ENCODE results near the gene ZNF280B. TPM values are rescaled to one million over a fixed set of nuclear protein-coding genes. Genes with fewer than 3 reads are reported as not detected.
A peak's percentile ranks its signal among the peaks of the same experiment; 100 is the strongest.

ZNF280B gene
- total and polyA plus RNA-seq, 2 of the 13 experiments (the other 11 are each of a cell fraction or from before 2014, with no cell fraction given), result 3.7 to 3.9 TPM

DNA sequence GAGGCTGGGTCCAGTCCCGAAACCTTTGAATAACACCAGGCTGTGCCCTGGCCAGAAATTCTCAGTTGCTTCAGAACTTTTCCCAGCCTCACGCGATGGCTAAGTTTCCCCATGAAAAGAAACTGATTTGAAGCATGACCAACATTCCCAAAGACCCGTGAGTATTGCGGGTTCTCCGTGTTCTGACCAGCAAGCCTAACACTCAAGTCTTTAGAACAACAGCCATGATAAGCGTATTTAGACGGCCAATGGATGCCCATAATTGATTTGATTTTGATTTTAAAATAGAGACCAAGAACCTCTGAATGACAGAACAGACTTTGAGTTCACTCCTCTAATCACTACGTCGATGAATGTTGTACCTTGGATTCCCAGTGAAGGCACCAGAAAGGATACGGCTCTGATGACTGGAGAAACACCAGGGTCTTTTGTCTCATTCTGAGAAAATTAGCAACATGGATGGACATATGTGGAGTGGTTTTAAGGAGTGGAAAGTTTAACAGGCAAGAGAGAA is 43.9 kb downstream of the ZNF280B start:
- intact Hi-C loops (cut with micrococcal nuclease; ENCODE audit: unreplicated experiment), result loop anchor here (1.0 to 10.0 kb wide), 2 partner anchors 88 to 120 kb away; no protein-coding TSS in a partner anchor

DNA sequence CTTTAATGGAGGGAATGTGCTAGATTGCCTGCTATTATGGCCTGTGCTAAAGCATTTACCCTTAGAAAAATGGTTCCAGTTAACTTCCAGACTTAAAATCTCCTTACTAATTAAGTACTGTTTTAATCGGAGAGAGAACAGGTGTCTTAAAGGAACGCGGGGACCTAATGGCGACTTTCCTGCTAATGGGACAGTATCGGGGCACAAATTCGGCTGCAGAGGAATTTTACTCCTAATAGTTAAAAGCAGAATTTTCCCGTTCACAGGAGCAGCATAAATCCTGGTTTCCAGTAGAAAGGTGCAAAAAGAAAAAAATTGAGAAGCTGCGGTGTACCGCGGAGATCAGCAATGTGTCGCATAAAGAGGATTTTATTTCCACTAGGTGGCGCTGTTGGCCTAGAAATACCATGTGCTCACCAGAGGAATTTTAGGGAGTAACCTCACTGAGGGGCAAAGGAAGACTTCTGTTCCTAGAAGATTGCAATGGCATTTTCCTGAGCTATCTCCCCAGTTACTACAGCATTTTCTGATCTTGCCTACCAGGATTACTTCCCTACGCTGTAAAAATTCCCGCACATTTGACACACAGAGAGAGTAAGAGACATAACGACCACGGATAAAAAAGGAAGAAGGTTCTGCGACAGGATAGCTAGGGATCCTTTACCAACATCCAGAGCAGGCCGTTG is 44.5 kb downstream of the ZNF280B start:
- Histone ChIP-seq H3K9ac (ENCODE audit: insufficient read depth, low read depth, low read length) (no peak overlapping the region), H3K4me2 (ENCODE audit: low read depth, low read length) (no peak overlapping the region), H3K36me3 (replicated peaks in 1 of 2; ENCODE audit: control insufficient read depth in 1 of 2, insufficient read depth in 2 of 2, low read length in 2 of 2) (no peaks in the 10 kb centered on the region), H3K4me3 (replicated peaks in 1 of 3; ENCODE audit: insufficient read depth in 1 of 3, low read depth in 2 of 3, low read length in 3 of 3) (no peak overlapping the region), H3K79me2 (ENCODE audit: insufficient read depth, low read length) (no peaks in the 10 kb centered on the region), H4K20me1 (ENCODE audit: insufficient read depth, low read length) (no peaks in the 10 kb centered on the region), H3K9me3 (ENCODE audit: low read length) (peaks cover 10% of the 10 kb centered on the region), H2AFZ (ENCODE audit: low read length) (no peak overlapping the region), H3K27me3 (ENCODE audit: control insufficient read depth in 1 of 2, insufficient read depth in 2 of 2, low read length in 2 of 2) (peaks cover 0 to 6% of the 10 kb centered on the region in 2 experiments; a peak in 1 of 5 replicates), H3K4me1 (ENCODE audit: insufficient read depth, low read length) (no peaks in the 10 kb centered on the region), H3K27ac (ENCODE audit: extremely low read length, insufficient read depth, low read length) (no peak overlapping the region)
- peak; percentile 62 for DNase-seq (ENCODE audit: low spot score)
- 13% methylated on average over 18 of the region's 18 CpGs for WGBS (ENCODE audit: low lambda C conversion rate)
- peak; percentile 84 for FAIRE-seq
- BruUV-seq (replicated peaks), result no TSS peak
- intact Hi-C loops (cut with micrococcal nuclease; ENCODE audit: unreplicated experiment), result loop anchor here (1.0 to 10.0 kb wide), 2 partner anchors 88 to 121 kb away; no protein-coding TSS in a partner anchor
- ChIA-PET POLR2A (no interaction called here), CTCF (ENCODE audit: low intra/inter-chr PET ratio, low total read pairs) (interaction anchor here (0.8 to 2.0 kb wide), 5 partner anchors 44 to 123 kb away, joined by 3 to 14 read pairs (median 7); partner anchors contain the start of genes PRAME and ZNF280B)
- ATAC-seq, result peak; percentile 78
- in situ Hi-C loops (cut with HindIII; ENCODE audit: extremely low pct_ligation_motif_present, low pct_unique_long_range_greater_than_20kb), result loop anchor here (5.0 kb wide), 1 partner anchor 88 kb away; no protein-coding TSS in a partner anchor
- TF ChIP-seq, protein P1, sequence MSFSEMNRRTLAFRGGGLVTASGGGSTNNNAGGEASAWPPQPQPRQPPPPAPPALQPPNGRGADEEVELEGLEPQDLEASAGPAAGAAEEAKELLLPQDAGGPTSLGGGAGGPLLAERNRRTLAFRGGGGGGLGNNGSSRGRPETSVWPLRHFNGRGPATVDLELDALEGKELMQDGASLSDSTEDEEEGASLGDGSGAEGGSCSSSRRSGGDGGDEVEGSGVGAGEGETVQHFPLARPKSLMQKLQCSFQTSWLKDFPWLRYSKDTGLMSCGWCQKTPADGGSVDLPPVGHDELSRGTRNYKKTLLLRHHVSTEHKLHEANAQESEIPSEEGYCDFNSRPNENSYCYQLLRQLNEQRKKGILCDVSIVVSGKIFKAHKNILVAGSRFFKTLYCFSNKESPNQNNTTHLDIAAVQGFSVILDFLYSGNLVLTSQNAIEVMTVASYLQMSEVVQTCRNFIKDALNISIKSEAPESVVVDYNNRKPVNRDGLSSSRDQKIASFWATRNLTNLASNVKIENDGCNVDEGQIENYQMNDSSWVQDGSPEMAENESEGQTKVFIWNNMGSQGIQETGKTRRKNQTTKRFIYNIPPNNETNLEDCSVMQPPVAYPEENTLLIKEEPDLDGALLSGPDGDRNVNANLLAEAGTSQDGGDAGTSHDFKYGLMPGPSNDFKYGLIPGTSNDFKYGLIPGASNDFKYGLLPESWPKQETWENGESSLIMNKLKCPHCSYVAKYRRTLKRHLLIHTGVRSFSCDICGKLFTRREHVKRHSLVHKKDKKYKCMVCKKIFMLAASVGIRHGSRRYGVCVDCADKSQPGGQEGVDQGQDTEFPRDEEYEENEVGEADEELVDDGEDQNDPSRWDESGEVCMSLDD (CRISPR knock-in tag; IDR thresholded peaks at IDR 0.05; ENCODE audit: borderline replicate concordance), result no peak
- TF ChIP-seq RAD21 (CRISPR knock-in tag; IDR thresholded peaks at IDR 0.05) (peak; percentile 73; the same call in 1 of the 2 replicates), TEAD3 (CRISPR knock-in tag; optimal IDR thresholded peaks at IDR 0.05; ENCODE audit: borderline replicate concordance) (peak; percentile 21), SMC3 (IDR thresholded peaks at IDR 0.05; ENCODE audit: low read length) (peak; percentile 81), MEIS2 (CRISPR knock-in tag; IDR thresholded peaks at IDR 0.05) (no peak), ZNF652 (CRISPR knock-in tag; IDR thresholded peaks at IDR 0.05; ENCODE audit: borderline replicate concordance, low read depth) (no peak), NAIF1 (CRISPR knock-in tag; IDR thresholded peaks at IDR 0.05; ENCODE audit: borderline replicate concordance) (no peak), PAWR (CRISPR knock-in tag; IDR thresholded peaks at IDR 0.05; ENCODE audit: borderline replicate concordance) (no peak), CHD2 (IDR thresholded peaks at IDR 0.05; ENCODE audit: low read depth, low read length) (no peak), KDM5B (CRISPR knock-in tag; IDR thresholded peaks at IDR 0.05; ENCODE audit: borderline replicate concordance) (no peak), ZNF773 (CRISPR knock-in tag; IDR thresholded peaks at IDR 0.05; ENCODE audit: borderline replicate concordance) (no peak)

More for the DNA sequence above, 43.9 kb downstream of the ZNF280B start:
- ChIA-PET CTCF (ENCODE audit: low intra/inter-chr PET ratio, low total read pairs) (interaction anchor here (1.3 to 2.0 kb wide), 4 partner anchors 88 to 122 kb away, joined by 7 to 14 read pairs (median 8); partner anchors contain the start of gene PRAME), POLR2A (no interaction called here)
- Histone ChIP-seq H3K27me3 (ENCODE audit: control insufficient read depth in 1 of 2, insufficient read depth in 2 of 2, low read length in 2 of 2) (peaks cover 0 to 6% of the 10 kb centered on the region in 2 experiments; a peak in 1 of 5 replicates), H3K4me2 (ENCODE audit: low read depth, low read length) (no peak overlapping the region), H3K4me3 (replicated peaks in 1 of 3; ENCODE audit: insufficient read depth in 1 of 3, low read depth in 2 of 3, low read length in 3 of 3) (no peak overlapping the region), H3K27ac (ENCODE audit: extremely low read length, insufficient read depth, low read length) (no peak overlapping the region), H4K20me1 (ENCODE audit: insufficient read depth, low read length) (no peaks in the 10 kb centered on the region), H3K79me2 (ENCODE audit: insufficient read depth, low read length) (no peaks in the 10 kb centered on the region), H2AFZ (ENCODE audit: low read length) (no peak overlapping the region), H3K9ac (ENCODE audit: insufficient read depth, low read depth, low read length) (no peak overlapping the region), H3K9me3 (ENCODE audit: low read length) (peaks cover 8% of the 10 kb centered on the region), H3K4me1 (ENCODE audit: insufficient read depth, low read length) (no peaks in the 10 kb centered on the region), H3K36me3 (replicated peaks in 1 of 2; ENCODE audit: control insufficient read depth in 1 of 2, insufficient read depth in 2 of 2, low read length in 2 of 2) (no peaks in the 10 kb centered on the region)
- BruUV-seq (replicated peaks), result no TSS peak
- TF ChIP-seq, protein P2, sequence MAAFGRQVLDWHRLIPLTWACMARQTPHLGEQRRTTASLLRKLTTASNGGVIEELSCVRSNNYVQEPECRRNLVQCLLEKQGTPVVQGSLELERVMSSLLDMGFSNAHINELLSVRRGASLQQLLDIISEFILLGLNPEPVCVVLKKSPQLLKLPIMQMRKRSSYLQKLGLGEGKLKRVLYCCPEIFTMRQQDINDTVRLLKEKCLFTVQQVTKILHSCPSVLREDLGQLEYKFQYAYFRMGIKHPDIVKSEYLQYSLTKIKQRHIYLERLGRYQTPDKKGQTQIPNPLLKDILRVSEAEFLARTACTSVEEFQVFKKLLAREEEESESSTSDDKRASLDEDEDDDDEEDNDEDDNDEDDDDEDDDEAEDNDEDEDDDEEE (CRISPR knock-in tag; IDR thresholded peaks at IDR 0.05), result no peak
- TF ChIP-seq ZC3H4 (CRISPR knock-in tag; IDR thresholded peaks at IDR 0.05; ENCODE audit: borderline replicate concordance) (no peak), ZNF326 (CRISPR knock-in tag; IDR thresholded peaks at IDR 0.05; ENCODE audit: borderline replicate concordance) (no peak), SALL2 (CRISPR knock-in tag; IDR thresholded peaks at IDR 0.05) (no peak)
- WGBS (ENCODE audit: low lambda C conversion rate), result 14% methylated on average over 11 of the region's 11 CpGs
- DNase-seq (ENCODE audit: low spot score), result no peak
- FAIRE-seq, result no peak
- no peak for ATAC-seq
- in situ Hi-C loops (cut with HindIII; ENCODE audit: extremely low pct_ligation_motif_present, low pct_unique_long_range_greater_than_20kb), result loop anchor here (5.0 kb wide), 1 partner anchor 88 kb away; no protein-coding TSS in a partner anchor

Data from HepG2 (cell line).